ENCODE data around the gene ATP8A2.

The ATP8A2 gene

DNA sequence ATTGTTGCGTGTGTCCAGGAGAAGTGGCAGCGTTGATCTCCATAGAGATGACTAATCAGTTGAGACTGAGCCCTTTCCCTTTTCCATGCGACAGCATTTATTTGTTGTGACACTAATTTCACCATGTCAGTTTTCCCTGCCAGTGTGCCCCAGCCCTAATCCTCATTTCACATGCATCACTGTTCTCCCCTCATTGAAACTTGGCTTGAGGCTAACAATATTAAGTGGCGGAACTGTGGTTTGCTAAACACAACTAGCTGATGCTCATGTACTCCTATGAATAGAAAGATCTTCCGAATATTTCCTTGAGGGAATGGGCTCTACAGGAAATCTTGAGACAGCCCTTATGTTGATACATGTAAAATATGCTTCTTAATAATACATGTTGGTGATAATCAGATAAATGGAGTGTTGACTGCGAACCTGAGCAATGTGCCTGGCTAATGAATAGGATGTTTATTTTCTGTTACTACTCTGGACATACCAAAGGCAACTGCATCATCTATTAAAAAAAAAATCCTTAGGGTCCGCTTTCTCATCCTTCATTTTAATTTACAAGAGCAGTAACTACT, 258.6 kb downstream of the ATP8A2 start:
- no peak for DNase-seq (ENCODE audit: low read depth in 3 of 3)

DNA sequence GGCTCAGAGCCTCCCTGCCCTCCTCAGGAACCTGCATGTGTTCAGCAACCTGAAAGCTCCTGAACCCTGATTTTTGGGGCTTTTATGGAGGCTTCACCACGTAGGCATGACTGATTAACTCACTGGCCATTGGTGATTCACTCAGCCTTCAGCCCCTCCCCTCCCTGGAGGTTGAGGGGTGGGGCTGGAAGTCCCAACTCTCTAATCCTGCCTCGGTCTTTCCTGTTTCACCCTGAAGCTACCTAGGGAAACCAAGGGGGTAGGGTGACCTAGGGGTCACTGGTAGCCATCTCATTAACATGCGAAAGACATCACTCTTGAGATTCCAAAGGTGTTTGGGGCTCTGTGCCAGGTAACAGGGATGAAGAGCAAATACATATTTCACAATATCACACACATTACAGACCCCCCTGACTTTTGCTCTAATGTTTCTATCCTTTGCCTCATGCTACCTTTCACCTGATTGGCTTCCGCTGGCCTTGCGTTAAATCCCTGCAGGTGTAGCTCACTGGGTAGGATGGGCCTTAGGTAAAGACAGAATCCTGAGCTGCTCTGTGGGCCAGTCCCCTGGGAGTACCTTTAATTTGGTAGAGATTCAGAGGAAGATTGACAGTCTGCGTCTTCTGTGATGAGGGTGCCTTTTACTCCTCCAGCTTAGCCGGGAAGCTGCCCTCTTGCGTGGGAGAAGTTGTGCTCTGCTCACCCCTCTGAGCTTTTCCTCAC, 260.6 kb downstream of the ATP8A2 start:
- no peak for DNase-seq (ENCODE audit: low read depth in 3 of 3)

DNA sequence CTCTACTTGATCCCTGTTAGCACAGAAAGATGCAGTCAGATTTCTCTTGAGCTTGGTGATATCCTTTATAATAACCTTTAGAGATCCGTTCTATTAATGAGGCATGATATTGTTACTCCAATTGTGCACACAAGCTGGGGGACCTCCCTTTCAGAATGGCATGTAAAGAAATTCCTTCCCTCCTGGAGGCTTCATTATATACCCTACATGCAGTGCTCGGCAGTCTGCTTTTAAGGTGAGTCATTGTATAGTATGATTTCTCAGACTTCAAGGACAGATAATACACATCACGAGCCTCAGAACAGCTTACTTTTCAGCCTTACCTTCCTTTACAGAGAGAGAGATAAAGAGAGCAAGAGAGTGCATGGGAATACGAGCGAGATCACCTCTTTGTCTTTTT, 261.3 kb downstream of the ATP8A2 start:
- no peak for DNase-seq (ENCODE audit: low read depth in 3 of 3)

DNA sequence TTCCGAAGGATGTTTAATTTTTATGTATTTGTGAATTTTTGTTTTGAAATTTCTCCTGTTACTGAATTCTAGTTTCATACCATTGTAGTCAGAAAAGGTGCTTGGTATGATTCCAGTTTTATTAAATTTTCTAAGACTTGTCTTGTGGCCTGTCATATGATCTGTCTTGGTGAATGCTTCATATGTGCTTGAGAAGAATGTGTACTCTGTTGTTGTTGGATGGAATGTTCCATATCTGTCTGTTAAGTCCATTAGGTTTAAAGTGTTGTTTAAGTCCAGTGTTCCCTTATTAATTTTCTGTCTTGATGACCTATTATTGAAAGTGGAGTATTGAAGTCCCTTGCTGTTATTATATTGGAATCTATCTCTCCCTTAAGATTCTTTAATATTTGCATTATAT, 273.9 kb downstream of the ATP8A2 start:
- no peak for DNase-seq (ENCODE audit: low read depth in 3 of 3)

DNA sequence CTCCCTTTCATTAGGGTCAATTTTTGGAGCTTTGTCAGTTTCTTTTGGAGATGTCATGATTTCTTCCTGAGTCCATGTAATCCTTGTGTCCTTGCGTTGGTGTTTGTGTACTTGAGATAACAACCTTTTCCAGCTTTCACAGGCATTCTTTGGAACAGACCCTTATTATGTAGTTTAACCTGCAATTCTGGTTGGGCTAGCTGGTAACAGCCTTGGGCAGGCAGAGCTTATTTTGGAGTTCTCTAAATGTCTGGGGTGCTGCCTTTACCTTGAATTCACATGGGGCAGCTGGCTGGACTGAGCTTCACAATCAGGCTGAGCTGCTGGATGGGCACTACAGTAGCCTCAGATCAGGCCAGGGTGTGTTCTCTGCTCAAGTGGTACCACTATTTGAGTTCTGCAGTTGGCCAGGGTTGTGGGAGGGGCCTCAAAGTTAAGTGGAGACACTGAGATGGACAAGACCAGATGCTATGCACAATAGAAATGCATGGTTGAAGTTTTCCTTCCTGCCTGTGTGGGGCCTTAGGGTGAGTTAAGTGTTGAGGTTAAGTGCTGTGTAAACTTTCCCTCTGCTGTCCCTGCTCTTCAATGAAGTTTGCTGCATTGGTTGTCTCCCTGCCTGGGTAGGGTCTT, 277.3 kb downstream of the ATP8A2 start:
- no peak for DNase-seq (ENCODE audit: low read depth in 3 of 3)

DNA sequence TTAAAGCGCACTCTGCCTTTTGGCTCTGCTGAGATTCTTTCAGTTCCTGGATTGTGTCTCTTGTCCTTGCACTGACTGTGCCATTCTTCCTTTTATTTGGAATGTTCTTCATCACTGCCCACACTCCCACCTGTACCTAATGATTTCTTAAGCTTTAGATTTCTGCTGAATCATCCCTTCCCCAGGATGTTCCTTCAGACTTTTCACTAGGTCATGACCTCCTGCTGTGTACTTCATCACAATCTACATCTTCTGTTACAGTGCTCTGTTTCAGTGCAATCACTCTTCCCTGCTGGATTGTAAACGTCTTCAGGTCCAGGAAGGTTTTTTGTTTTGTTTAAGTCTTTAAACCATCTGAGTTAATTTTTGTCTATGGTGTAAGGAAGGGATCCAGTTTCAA, 281.0 kb downstream of the ATP8A2 start:
- no peak for DNase-seq (ENCODE audit: low read depth in 3 of 3)

DNA sequence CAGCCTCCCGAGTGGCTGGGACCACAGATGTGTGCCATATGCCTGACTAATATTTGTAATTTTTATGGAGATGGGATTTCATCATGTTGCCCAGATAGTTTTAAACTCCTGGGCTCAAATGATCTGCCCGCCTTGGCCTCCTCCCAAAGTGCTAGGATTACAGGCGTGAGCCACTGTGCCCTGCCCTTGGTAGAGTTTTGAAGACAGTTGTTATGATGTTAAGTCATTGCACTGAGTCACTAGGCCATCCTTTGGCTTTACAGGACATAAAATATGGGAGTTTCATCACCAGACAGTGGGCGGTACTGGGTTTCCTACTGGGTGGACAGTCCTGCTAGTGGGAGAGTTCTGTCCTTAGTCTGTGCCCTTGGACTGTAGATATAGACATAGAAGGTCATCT, 282.5 kb downstream of the ATP8A2 start:
- no peak for DNase-seq (ENCODE audit: low read depth in 3 of 3)

DNA sequence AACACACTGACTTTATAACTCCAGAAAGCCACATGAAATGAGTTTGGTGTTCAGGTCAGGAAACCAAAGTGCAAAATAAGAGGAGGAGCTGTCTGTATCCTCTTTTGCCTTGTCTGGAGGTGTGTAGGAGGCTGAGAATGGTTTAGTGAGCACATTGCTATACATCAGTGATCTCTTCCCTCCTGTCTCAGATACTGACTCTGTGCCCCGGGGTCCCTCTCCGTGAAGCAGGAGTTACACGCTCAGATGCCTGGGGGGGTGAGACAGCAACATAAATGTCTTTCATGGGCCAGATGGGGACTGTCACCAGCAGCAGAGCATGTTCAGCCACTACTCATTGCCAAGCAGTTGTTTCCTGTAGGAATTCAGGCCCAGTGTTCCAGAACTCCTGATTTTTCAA, 285.4 kb downstream of the ATP8A2 start:
- DNase-seq (ENCODE audit: low read depth in 3 of 3) = no peak

DNA sequence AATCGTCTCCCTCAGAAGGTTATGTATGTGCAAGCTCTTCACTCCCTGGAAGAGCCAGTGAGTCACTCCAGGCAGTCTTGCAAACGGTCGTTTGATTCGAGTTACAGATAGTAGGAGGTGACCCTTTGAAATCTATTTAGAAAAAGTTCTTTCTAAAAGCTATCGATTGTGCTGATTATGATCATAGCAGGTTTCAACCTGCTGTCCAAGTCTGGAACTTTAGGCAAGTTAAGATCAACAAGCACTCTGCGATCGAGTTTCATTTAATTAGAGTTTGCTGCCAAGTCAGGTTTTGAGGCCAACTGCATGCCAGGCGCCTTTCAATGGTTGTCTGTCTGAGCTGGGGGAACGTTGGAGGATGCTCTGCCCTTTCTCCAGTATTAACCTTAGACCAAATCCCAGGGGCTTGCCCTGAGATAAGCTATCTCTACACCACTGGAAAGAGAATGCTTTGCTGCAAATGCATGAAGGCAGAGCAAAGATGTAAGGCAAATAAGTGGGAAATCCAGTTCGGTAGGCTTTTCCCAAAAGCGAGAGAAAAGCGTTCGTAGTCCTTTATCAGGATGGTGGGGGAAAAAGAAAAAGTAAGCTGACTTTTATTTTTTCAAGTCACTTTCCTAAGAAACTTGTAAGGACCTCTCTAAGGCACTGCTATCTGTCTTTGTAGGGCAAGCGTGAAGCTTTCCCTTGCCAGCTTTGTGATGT, 287.5 kb downstream of the ATP8A2 start:
- no peak for DNase-seq (ENCODE audit: low read depth in 3 of 3)

DNA sequence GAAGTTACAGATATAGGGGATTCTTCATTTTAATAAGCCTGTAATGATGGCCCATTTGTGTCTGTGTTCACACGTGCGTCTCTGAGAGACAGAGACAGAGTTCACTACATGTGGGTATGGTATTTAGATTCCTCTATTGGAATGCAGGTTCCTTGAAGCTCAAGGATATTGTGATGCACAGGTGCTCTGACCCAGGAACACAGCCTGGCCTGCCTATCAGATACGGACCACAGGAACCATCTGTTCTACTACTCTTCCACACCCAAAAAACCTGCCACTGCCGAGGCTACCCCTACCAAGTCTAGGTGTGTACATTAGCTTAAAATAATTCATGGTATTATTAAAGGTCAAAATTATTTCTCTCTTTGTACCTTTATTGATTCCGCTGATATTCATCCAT, 289.2 kb downstream of the ATP8A2 start:
- DNase-seq (ENCODE audit: low read depth in 3 of 3) = no peak

DNA sequence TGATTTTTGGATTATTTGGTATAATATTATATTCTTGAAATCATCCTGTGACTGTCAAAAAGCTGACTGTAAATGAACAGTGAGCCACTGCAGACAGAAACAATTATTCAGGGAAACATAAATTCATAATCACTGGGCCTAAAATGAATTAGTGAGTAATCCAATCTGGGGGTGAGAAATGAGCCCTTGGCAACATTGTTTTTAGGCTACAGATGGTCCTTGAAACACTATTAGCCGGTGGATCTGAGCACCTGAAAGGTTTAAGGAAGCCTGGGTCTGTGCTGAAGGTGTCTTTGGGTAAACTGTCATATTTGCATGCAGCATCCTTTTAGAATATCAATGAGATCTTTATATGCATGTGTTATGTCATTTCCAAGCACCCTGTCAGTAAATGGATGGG, 290.7 kb downstream of the ATP8A2 start:
- DNase-seq (ENCODE audit: low read depth in 3 of 3) = no peak

DNA sequence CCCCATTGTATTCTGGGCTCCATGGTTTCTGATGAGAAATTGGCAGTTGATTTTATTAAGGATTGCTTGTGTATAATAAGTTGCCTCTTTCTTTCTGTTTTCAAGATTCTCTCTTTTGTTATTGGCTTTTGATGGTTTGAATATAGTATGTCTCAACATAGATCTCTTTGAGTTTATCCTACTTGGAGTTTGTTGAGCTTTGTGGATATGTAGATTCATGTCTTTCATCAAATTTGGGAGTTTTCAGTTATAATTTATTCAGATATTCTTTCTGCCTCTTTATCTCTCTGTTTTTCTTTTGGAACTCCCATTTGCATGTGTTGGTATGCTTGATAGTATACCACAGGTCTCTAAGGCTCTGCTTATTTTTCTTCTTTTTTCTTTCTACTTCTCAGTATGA, 296.6 kb downstream of the ATP8A2 start:
- DNase-seq (ENCODE audit: low read depth in 3 of 3) = no peak

DNA sequence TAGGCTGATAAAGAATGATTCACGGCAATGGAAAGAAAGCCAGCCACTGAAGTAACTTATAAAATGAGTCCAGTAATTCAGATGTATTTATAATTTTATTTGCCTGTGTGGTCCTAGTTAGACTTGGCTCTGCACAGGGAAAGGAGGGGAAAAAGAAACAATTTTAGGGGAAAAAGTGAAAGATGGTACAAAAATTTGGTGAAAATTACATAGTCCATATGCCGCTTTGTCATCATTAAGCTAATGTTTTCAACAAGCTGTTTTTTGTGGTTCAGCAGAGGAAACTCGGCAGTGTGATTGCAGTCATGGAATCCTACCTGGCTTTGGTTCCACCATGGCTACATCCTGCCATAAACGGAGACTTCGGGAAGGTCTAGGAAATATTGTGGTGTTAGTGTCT, 301.9 kb downstream of the ATP8A2 start:
- no peak for DNase-seq (ENCODE audit: low read depth in 3 of 3)

DNA sequence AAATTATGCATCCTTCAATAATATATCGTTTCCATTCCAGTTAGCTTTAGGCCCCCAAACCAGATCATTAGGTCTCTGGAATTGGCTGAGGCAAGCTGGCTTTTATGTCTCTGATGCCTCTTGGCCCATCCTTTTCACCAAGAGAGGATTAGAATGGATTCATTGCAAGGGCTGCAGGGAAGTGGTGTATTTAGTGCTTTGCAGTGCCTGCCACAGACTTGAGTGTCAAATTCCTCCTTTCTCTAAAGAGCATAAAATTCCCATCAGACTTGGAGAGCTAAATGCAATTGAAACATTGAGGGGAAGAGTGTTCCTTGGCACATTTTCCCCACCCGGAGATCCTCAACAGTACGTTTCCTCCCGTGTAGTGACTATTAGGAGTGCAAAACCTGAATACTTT, 302.6 kb downstream of the ATP8A2 start:
- DNase-seq (ENCODE audit: low read depth in 3 of 3) = no peak

DNA sequence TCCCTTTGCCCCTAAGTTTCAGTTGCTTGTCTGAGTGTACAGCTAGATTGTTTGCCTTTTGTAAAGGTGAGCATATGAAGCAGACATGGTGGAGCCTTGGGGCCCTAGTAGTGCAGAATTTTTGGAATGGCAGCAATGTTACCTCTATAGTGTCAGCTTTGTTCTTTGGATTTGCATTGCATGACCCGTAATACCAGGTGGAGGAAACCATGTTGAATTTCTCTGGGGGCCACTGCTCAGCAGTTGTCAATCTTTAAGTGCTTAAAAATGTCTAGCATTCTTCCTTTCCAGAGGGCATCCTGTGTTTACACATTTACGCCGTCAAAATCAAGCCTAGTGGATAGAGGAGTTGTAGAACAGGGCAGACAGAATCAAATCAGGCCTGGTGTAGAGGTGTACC, 303.3 kb downstream of the ATP8A2 start:
- no peak for DNase-seq (ENCODE audit: low read depth in 3 of 3)

DNA sequence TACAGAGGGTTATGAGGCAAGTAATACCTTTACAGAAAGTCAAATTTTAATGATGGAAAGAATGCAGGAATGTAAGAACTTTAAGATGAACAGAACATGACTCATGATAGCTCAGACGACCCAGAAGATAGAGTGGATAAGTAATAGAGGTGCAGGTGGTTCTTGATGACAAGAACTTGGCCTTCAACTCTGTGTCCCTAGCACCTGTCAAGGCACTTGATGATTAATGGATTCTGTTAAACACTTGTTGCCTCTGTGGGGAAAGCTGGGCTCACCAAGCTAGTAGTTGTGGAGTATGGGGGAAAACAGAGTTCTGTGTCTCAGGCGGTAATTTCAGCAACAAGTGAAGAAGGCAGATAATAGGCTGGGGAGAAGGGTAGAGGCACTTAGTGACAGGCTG, 306.2 kb downstream of the ATP8A2 start:
- DNase-seq (ENCODE audit: low read depth in 3 of 3) = no peak

DNA sequence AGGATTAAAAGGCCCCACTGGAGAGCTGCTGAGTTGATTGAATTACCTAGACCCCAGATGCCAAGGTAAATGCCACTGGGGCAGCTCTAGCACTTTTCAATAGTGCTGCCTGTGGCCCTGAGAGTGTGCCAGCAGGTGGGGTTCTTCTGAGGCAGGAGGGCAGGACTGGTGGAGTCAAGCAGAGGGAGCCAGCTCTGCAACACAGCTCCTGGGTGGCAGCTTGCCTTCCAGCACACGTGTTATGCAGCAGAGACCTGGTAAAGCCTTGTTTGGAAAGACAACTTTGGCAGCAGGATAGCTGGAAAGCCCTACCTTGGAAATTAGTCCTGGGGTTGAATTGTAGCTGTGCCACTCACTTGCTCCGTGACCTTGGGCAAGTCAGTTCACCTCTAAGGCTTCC, 306.6 kb downstream of the ATP8A2 start:
- DNase-seq (ENCODE audit: low read depth in 3 of 3) = no peak

DNA sequence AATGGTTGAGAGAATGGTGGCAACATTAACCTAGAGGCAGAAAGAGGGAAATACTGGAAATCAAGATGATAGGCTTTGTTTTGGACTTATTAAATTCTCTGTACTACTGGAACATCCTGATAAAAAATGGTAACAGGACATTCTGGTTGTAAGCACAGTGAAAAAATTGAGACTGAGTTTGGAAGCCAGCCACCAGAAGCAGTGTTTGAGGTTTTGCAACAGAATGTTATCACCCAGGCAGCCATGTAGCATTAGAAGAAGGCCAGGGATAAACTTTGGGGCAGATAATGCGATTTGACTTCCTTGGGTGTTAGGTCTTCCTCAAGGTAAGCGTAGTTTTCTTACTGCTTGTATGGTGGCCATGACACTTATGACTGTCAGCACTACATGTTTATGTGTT, 307.4 kb downstream of the ATP8A2 start:
- no peak for DNase-seq (ENCODE audit: low read depth in 3 of 3)

DNA sequence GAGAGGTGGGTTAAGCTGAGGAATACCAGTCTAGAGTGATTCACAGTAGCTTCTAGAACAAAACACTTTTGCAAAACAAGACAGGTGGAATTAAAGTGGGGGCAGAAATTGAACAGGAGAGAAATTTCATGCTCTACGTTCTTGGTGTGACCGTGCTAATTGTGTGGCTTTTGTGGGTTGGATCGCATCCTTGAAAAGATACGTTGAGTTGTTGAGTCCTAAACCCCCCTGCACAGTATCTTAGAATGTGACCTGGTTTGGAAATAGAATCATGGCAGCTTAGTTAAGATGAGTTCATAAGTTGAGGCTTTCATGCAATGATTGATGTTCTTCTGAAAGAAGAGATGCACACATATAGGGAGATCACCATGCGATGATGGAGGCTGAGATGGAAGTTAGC, 308.2 kb downstream of the ATP8A2 start:
- no peak for DNase-seq (ENCODE audit: low read depth in 3 of 3)

DNA sequence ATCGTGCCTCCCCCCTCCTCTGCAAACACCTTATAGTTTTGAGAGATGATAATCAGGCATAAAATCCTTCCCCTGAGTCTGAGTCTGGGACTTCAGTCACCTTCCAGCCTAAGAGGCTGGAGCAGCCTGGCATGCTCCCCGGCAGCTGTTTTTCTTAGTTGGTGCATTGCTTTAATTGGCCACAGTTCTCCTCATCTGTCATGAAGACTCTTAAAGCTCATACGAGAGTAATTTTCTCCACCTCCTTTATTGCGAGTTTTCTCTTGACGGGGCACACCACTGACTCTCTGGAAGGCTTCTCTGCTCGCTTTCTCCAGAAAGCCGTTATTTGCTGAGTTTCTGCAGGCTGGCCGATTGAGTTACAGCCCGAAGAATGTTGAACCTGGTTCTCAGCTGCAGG, 310.5 kb downstream of the ATP8A2 start:
- DNase-seq (ENCODE audit: low read depth in 3 of 3) = no peak

DNA sequence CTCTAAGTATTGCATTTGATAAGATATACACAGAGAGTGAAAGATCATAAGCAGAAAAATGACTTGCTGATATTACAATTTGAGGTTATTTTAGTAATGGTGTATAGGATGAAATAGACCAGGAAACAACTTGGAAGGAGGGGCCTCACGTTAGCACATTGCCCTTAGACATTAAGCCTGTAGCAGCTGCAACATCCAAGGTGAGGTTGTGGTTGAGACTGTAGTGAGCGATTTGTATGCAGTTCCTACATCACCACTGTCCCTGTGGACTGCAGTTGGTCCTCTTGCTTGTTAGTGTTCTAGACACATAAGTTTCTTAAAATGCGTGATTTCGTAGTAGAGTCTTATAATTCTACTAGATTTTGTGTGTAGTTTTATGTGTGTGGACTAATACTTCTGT, 311.3 kb downstream of the ATP8A2 start:
- DNase-seq (ENCODE audit: low read depth in 3 of 3) = no peak

DNA sequence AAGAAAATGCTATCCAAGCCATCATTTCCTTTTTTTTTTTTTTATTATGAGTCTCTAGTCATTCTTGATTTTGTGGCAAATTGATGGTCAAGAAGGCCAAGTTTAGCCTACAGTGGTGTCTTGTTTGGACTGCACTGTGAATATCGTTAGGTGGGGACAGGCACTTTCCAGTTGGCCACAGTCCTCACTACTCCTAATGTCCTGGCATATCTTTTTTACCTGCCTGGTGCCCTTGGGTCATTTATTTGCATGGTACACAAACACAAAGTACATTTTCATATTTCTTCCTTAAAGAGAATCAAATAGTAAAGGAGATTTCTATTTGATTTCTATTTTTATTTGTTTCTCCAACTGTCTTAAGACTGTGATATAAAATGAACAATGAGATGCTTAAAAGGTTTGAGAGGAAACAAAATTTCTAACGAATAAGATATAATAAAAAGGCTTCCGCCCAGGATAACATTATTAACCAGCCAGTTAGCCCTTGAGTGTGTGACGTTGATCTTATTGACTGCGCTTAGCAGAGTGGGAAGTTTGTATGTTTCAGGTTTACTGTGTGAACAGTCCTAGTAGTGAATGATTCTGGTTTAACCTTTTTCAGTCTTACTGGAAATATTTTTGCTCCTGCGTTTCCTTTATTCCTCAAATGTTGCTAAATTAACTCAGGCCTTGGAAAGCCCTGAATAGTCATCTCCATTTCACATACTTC, 312.0 kb downstream of the ATP8A2 start:
- DNase-seq (ENCODE audit: low read depth in 3 of 3) = no peak
